ENCODE results near the gene ATP7B. TPM values are rescaled to one million over a fixed set of nuclear protein-coding genes. Genes with fewer than 3 reads are reported as not detected.
"Not testable (repeated sequence)": the region's sequence is repeated elsewhere in the genome, so short reads cannot be mapped to it uniquely, and the experiment has no call there.

ATP7B gene
- total RNA-seq, 1 donor from 2014 or later = 7.7 TPM

DNA sequence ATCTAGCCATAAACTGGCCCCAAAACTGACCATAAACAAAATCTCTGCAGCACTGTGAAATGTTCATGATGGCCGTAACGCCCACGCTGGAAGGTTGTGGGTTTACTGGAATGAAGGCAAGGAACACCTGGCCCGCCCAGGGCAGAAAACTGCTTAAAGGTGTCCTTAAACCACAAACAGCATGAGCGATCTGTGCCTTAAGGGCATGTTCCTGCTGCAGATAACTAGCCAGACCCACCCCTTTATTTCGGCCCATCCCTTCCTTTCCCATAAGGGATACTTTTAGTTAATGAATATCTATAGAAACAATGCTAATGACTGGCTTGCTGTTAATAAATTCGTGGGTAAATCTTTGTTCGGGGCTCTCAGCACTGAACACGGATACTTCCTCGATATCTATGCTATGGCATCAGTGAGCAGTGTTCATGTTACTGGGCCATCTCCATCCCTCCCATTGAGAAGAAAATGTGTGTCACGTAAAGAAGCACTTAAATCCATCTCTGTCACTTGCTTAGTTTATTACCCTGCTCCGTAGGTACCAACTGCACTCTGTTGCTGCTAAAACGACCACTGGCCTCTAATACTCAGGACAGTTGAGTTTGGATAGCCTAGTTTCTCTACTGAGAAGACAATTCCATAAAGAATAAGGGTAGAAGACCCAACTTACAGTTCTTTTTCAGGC is 5.3 kb downstream of the ATP7B start:
- no peak for DNase-seq

DNA sequence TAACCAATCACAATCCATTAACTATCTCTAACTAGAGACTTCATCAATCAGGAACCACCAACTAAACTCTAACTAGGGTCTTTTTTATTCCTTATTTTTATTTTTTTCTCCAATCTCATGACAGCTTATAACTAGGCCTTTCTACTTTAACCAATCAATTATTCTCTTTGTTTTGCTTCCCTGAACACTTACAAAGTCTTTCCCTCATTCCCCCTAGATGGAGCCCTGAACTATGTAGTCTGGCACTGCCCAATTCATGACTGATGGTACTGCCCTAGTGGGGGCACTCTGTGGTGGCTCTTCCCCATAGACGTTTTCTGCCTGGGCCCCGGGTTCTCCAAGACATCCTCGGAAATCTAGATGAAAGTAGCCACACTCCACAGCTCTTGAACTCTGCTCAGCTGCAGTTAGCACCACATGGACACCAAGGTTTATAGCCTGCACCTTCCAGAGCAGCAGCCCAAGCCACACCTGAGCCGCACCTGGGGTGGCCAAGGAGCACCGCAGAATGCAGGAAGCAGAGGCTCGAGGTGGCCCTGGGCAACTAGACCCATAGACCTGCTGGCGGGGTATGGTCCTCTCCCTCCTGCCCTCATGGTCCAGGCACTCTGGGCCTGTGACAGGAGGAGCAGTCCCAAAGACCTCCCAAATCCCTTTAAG is 6.6 kb downstream of the ATP7B start:
- DNase-seq = no peak

DNA sequence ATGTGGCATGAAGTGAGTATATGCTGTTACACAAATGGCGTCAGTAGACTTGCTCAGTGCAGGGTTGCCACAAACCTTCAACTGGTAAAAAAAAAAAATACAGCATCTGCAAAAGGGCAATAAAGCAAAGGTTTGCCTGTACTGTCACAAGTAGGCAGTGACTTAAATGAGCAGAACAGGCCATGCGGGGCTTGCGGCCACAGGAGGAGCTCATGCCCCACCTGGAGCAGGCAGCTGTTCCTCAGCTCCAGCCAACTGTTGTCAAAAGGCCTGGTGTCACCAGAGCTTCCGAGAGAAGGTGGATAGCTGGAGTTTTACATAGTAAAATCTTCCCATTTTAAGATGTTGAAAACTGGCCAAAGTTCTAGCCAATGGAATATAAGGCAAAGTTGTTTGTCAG is 7.7 kb downstream of the ATP7B start:
- no peak for DNase-seq

DNA sequence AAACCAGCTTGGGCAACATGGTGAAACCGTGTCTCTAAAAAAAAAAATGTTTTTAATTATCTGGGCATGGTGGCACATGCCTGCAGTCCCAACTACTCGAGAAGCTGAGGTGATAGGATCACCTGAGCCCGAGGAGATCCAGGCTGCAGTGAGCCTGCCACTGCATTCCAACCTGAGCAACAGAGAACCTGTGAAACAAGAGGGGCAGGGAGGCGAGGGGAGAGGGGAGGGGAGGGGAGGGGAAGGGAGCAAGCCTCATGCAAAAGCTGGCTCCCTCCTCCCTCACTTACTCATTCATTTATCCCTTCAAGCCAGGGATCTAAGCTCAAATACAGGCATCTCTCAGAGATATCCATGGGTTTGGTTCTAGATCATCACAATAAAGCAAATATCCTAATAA is 8.9 kb downstream of the ATP7B start:
- DNase-seq = no peak

DNA sequence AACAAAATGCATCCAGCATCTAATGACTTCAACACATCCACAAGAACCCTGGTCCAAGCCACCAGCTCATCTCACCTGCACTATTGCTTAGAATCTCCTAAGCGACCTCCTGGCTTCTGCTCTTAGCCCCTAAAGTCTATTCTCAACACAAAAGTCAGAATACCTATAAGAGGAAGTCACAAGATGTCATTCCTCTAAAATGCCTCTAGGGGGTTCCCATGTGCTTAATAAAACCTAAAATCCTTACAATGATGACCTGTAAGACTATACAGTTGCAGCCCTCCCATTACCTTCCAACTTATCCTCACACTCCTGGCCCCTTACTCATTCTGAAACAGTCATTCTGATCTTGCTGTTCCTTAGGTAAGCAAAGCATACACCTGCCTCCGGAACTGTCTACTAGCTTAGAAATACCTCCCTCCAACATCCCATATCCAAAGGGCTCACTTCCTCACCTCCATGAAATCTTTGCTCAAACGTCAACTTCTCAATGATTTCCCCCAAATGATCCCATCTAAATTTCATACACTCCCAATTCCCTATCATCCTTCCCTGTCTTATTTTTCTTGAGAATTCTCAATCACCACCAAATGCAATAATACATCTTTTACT is 10.0 kb downstream of the ATP7B start:
- no peak for DNase-seq

DNA sequence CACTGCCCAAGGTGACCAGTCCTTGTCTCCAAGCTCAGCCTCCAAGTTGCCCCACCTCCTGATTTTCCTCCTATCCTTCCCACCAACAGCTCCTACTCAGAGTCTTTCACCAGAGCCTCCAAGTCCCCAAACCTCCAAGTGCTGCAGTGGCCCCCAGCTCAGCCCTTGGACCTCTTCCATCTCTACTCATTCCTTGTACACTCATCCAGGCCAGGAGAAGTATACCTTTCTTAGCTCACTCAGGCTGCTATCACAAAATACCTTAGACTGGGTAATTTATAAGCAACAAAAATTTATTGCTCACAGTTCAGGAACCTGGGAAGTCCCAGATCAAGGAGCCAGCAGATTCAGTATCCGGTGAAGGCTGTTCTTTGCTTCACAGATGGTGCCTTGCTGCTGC is 11.3 kb downstream of the ATP7B start:
- no peak for DNase-seq

DNA sequence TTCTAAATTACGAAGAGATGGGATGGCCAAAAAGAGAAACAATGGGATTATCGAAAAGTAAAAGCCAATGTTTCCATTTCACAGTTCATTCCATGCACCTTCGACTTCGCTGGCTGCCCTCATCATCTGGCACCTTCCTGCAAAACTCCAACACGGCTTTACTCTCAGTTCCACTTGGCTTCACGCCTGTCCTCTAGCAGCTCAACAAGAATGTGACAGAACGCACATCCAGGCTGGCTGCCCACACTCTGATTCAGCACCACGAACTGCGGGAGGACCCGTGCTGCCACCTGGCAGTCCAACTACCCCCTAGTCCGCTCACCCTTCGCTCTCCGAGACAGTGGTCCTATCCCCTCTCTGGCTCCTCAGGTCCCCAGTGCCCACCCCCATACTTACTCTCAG is 11.7 kb downstream of the ATP7B start:
- no peak for DNase-seq

DNA sequence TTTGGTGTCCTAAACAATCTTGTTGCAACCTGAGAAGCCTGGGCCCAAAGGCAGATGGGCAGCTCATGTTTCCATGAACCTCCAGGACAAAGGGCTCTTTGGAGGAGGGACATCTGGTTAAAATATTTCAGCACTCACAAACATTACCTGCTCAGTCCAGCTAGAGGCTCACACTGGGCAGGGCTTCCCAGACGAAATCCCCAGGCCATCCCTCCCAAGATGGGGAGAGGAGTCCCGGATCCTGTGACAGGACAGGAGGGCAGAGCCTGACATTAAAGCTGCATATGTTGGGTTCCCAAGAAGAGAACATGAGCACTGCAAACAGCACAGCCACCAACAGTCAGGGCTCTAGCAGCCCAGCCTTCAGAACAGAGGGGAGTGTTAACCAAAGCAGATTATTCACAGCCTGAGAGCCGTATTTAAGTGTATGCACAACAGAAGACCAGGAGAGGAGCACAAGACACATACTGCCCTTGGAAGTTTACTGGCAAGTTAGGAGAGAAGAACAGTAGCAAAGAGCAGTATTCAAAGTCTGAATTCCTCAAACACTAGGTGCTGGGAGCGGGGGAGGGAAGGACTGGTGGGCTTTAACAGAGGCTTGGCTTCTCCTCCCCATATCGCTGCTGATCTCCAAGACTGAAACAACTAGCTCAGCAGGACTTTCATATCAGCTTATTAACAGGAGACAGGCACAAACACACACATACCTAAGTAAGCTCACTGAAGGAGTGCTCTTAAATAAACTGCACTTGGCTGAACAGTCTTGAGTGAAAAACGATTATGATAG is 12.3 kb downstream of the ATP7B start:
- DNase-seq = no peak

DNA sequence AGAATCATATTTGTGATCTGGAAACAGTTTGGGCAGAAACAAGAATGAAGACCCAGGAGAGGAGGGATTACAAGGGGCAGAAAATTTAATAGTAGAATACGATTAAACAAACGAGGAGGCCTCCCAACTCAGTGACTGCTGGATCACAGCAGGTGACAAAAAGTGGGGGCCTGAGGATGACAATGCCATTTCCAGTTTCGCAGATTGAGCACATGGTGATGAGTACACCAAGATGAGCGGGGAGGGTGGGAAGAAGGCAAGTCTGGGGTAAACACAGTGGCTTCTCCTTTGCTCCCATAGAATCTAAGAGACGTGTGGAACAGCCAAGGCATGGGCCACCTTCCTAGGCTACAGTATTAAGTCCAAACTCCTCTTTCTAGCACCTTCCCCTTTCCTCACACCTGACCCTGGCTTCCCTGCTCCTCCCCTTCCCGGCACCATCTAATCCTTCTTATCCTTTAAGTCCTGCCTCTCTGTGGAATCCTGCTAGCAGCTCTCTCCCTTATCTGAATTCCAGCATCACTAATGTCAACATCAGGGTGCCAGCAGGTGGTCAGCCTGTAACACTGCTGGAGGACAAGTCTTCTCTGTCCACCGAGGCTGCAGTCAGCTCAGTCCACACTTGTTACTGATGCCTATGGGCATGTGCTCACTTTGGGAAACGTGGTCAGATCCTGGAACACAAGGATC is 13.5 kb downstream of the ATP7B start:
- DNase-seq = no peak

DNA sequence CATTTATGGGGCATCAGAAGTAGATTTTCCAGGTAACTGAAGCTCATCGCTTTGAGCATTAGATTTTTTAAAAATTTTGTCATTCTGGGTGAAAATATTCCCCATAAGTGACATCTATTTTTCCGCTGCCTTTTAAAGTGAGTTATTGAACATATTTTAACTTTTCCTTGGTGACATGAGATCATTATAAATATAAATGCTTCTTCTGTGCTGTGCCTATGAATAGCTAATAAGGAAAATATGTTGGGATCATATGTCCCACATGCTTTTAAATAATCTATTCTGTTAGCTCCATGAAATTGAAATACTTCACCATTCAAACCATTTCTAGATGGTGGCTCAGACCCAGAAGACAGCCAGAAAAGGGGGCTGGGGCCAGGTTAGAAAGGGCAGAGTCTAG is 14.1 kb downstream of the ATP7B start:
- DNase-seq = peak; percentile 41

DNA sequence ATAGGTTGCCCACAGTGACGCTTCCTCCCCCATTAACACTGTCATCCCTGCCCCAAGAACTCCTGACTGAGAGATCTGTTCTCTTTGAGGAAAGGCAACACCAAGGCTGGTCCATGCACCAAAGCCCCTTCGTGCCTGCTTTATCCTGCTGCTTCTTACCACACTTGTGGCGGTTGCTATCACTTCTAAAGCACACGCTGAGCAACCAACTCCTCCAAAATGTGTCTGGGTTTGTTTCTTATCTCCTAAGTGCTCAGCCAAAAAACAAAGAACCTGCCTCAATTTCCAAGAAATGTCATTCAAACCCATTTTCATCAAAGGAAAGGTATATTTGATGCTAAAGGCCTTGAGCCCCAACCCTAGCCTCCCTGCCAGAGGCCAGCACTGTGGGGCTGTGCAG is 14.6 kb downstream of the ATP7B start:
- DNase-seq = no peak

DNA sequence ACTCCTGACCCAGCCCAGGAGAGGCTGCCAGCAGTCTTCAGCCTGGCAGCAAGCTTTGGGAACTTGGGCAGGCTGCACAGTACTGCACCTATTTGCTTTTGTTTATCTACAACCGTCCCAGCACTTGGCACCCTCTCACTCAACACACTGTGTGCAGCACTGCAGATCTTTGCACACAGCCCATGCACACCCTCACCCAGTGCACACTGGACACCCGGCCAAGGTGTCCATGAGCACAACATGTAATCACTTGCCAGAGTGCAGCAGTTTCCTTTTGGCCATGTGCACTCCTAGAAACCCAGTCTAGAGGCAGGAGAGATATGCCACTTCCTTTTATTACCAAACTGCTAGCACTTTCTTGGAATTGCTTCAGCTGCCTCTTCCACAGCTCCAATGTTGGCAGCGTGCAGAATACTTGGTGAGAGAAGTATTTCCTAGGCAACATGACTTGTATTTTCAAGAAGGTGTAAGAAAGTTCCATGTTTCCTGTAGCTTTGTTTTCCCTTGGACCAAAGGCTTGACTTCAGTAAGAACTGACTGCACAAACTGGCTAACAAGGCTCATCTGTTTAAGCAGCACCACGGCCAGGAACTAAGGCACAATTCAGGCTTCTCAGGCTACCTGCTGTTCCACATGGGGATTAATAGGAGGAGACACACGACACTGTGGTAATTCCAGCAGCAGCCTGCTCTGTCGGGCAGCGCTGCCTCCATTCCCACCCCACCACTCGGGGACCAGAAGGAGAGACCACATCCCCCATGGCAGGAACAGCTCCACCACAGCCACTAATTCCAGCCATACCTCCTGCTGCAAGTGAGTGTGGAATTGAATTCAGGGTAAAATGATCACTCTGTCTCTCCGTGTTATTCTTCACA is 15.3 kb downstream of the ATP7B start:
- no peak for DNase-seq

DNA sequence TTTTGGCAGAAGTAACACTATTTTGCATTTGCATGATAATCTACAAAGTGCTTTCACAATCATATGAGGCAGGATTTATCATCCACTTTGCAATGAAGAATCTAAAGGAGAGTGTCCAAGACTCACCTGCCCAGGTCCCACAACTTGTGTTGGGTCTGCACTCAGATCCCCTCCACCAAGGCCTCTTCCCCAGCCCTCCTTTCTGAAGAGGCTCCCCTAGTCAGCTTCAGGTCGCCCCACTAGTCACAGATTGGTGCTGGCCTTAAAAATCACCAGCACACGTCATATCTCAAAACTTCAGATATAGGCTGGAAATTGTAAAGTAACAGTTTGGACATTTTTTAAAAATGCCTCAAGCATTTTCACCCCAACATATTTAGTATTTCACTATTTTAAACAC is 17.5 kb downstream of the ATP7B start:
- no peak for DNase-seq

DNA sequence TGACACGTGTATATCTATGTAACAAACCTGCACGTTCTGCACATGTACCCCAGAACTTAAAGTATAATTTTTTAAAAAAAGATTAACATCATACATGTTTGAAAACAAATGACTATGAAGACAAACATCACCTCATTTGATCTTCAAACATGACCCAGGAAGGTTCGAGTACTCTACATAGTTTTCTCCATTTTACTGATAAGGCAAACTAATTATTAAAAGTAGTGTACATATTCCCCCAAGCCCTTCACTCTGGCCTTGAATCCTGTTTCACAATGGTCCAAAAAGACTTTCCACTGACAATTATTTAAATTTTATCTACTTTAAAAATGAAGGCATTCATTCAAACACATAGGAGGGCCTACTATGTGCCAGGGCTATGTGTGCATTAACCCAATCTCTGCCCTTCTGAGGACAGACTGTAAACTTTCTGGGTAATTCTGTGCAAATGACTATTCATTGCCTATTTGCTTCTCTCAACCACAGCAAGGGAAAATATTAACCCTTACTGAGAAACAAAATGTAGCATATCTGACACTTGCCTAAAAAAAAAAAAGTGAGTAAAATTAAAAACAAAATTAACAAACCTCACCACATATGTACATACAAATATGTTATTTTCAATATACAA is 22.1 kb downstream of the ATP7B start:
- DNase-seq = no peak

DNA sequence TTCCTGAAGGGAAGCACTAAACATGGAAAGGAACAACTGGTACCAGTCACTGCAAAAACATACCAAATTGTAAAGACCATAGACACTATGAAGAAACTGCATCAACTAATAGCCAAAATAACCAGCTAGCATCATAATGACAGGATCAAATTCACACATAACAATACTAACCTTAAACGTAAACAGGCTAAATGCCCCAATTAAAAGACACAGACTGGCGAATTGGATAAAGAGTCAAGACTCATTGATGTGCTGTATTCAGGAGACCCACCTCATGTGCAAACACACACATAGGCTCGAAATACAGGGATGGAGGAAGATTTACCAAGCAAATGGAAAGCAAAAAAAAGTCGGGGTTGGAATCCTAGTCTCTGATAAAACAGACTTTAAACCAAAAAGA is 26.3 kb downstream of the ATP7B start:
- not testable (repeated sequence) for DNase-seq

DNA sequence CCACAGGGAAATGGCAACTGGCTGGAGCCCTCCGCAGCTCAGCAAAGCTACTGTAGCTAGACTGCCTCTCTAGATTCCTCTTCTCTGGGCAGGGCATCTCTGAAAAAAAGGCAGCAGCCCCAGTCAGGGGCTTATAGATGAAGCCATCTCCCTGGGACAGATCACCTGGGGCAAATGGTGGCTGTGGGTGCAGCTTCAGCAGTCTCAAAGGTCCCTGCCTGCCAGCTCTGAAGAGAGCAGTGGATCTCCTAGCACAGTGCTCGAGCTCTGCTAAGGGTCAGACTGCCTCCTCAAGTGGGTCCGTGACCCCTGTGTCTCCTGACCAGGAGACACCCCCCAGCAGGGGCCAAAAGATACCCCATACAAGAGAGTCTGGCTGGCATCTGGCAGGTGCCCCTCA is 28.0 kb downstream of the ATP7B start:
- DNase-seq = not testable (repeated sequence)

DNA sequence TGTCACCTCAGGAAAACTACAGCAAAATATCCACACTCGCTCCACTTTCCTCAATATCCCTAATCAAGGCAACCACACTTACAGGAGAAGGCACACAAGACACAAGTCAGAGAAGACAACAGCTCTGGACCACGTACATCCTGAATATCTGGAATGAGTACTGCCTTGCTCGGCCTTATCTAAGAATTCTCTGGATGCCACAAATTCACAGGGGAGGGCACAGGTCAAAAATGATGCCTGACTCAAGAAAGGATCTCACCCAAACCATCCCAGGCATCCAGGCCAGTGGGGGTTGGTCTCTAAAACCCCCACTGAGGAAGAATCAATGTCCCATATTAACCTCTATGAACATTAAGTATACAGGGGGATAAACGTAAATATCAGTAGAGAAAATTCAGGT is 29.9 kb downstream of the ATP7B start:
- DNase-seq = no peak

DNA sequence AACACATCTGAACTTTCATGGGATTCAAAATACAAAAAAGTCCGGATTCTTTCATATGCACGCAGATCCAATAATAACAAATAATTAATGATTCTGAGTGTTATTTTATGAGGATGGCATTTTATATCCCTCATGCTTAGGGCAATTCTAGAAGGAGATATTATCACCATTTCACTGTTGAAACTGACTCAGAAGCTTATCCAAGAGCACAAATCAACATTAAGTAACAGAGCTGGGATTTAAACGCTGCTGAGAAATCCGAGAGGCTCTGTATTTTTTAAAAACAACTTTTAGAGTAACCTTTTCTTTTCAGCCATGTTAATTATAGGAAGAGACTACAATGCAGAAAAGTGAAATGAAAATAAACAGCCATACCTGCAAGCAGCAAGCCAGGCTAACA is 30.3 kb downstream of the ATP7B start:
- no peak for DNase-seq

DNA sequence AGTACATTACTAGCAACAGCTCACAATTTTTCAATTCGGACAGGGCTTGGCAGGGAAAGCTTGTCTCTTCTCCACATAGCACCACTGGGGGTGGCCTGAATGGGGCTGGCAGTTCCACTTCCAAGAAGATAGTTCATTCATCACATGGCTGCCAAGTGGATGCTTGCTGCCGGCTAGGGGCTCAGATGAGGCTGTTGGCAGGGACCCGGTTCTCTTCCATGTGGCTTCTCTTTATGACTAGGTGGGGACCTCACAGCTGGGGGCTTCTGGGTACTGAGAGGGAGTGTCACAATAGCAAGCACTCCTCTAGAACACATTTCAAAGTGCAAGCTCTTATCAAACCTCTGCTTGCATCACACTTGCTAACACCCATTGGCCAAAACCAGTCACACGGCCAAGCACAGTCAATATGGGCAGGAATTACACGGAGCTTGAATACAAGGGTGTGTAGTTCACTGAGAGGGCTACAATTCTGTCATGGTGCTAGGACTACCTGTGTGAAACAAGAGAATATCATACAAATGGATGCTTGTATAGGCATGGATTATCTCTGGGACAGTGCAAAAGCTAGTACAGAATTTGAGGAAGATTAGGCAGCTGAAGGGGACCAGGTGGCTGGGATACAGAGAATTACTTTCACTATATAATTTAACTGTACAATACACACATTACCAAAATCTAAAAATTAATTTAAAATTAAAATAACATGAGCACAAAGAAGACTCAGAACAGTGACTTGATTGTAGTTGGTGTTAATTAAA is 32.3 kb downstream of the ATP7B start:
- DNase-seq = peak; percentile 20

DNA sequence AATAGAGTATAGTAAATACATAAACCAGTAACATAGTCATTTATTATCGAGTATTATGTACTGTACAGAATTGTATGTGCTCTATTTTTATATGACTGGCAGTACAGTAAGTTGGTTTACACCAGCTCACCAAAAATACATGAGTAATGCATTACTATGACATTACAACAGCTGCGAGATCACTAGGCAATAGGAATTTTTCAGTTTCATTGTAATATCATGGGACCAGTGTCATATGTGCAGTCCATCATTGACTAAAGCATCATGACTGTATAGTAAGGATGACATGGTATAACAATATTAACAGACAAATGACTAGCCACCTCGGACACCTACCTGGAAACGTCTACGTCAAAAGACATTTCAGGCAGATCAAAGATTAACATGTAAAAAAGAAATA is 33.6 kb downstream of the ATP7B start:
- no peak for DNase-seq
